ENCODE results near the gene PSMB4.
"Not testable (repeated sequence)": the region's sequence is repeated elsewhere in the genome, so short reads cannot be mapped to it uniquely, and the experiment has no call there.

PSMB4 gene

GRCh38 chr1:151399324-151400171 is at the start of gene PSMB4:
Gene PSMB4, plus strand, starts transcription at chr1:151399573. Its CDS starts 15 bp downstream, at chr1:151399588.
- DNase-seq (ENCODE audit: low read depth), result peak; percentile 66

- not testable (repeated sequence) for DNase-seq (ENCODE audit: low read depth)
Measured at GRCh38 chr1:151350323-151350722, 49.0 kb upstream of the PSMB4 start.

- no peak for DNase-seq (ENCODE audit: low read depth)
Measured at GRCh38 chr1:151352021-151352718, 47.2 kb upstream of the PSMB4 start.

GRCh38 chr1:151356696-151357095 is 42.7 kb upstream of the PSMB4 start:
- no peak for DNase-seq (ENCODE audit: low read depth)

- no peak for DNase-seq (ENCODE audit: low read depth)
Measured at GRCh38 chr1:151361883-151362282, 37.5 kb upstream of the PSMB4 start.

- DNase-seq (ENCODE audit: low read depth), result no peak
Measured at GRCh38 chr1:151362308-151363155, 36.8 kb upstream of the PSMB4 start.

GRCh38 chr1:151364996-151365395 is 34.4 kb upstream of the PSMB4 start:
- DNase-seq (ENCODE audit: low read depth), result no peak

- no peak for DNase-seq (ENCODE audit: low read depth)
Measured at GRCh38 chr1:151367658-151368392, 31.5 kb upstream of the PSMB4 start.

GRCh38 chr1:151368393-151369301 is 30.7 kb upstream of the PSMB4 start:
- DNase-seq (ENCODE audit: low read depth), result no peak

GRCh38 chr1:151369302-151369610 is 30.1 kb upstream of the PSMB4 start:
- no peak for DNase-seq (ENCODE audit: low read depth)

GRCh38 chr1:151369621-151370048 is 29.7 kb upstream of the PSMB4 start:
- no peak for DNase-seq (ENCODE audit: low read depth)

GRCh38 chr1:151370211-151370911 is 29.0 kb upstream of the PSMB4 start:
- DNase-seq (ENCODE audit: low read depth), result no peak

- DNase-seq (ENCODE audit: low read depth), result no peak
Measured at GRCh38 chr1:151371370-151372057, 27.9 kb upstream of the PSMB4 start.

- DNase-seq (ENCODE audit: low read depth), result no peak
Measured at GRCh38 chr1:151372058-151372934, 27.1 kb upstream of the PSMB4 start, which contains the start of gene SELENBP1. Gene SELENBP1, minus strand, starts transcription at chr1:151372705. Its CDS starts 64 bp downstream, at chr1:151372641.

GRCh38 chr1:151373196-151373595 is 26.2 kb upstream of the PSMB4 start:
- DNase-seq (ENCODE audit: low read depth), result no peak

- DNase-seq (ENCODE audit: low read depth), result no peak
Measured at GRCh38 chr1:151377150-151377884, 22.1 kb upstream of the PSMB4 start.

GRCh38 chr1:151384584-151384983 is 14.8 kb upstream of the PSMB4 start:
- no peak for DNase-seq (ENCODE audit: low read depth)

GRCh38 chr1:151386002-151386401 is 13.4 kb upstream of the PSMB4 start:
- no peak for DNase-seq (ENCODE audit: low read depth)
